ENCODE measurements around the gene ZC3H12A. TPM values are rescaled to one million over a fixed set of nuclear protein-coding genes. Genes with fewer than 3 reads are reported as not detected.

Gene ZC3H12A
- total RNA-seq, 1 experiment from 2014 or later, result 6.7 TPM

DNA sequence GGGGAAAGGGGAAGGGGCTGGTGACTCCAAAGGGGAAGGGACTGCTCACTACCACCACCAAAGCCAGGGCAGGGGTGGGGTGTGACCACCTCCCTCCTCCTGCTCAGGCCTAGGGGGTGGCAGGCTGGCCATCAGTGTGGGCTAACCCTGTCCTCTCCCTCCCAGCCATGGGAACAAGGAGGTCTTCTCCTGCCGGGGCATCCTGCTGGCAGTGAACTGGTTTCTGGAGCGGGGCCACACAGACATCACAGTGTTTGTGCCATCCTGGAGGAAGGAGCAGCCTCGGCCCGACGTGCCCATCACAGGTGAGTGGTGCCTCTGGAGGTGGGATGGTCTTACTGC is 5.7 kb downstream of the ZC3H12A start:
- H3K9me3 Mint-ChIP-seq, result no peaks in the 10 kb centered on the region
- H3K79me1 ChIP-seq (ENCODE audit: insufficient read depth, low read depth, low read length, poor library complexity, severe bottlenecking), result no peaks in the 10 kb centered on the region

More for the DNA sequence above, 5.7 kb downstream of the ZC3H12A start:
- no peak for DNase-seq
- Histone ChIP-seq H3K56ac (ENCODE audit: insufficient read length, low read depth, low read length) (no peak overlapping the region), H2BK5ac (ENCODE audit: insufficient read length, low read length) (no peak overlapping the region), H4K8ac (replicated peaks; ENCODE audit: insufficient read length, low read depth, low read length) (no peak overlapping the region), H4K20me1 (ENCODE audit: control insufficient read depth, insufficient read depth, insufficient read length) (no peaks in the 10 kb centered on the region), H3K4me1 (ENCODE audit: insufficient read depth, low read length) (peaks cover 9% of the 10 kb centered on the region; the same call in 1 of the 2 replicates), H3T11ph (ENCODE audit: low read length) (no peak overlapping the region), H3K27ac (ENCODE audit: insufficient read length, low read depth, low read length) (no peak overlapping the region), H2BK120ac (ENCODE audit: low read depth, low read length, poor library complexity, severe bottlenecking) (no peak overlapping the region), H3K27me3 (ENCODE audit: insufficient read depth, low read length) (no peaks in the 10 kb centered on the region), H3K23ac (ENCODE audit: insufficient read length, low read depth, low read length) (no peak overlapping the region), H4K5ac (ENCODE audit: insufficient read length, low read depth, low read length) (no peak overlapping the region), H3K9me3 (ENCODE audit: control insufficient read depth, low read depth, low read length) (no peaks in the 10 kb centered on the region), H3K4ac (ENCODE audit: low read depth, low read length) (no peak overlapping the region), H3K4me2 (ENCODE audit: insufficient read depth, insufficient read length, low read length) (no peak overlapping the region), H2AK5ac (ENCODE audit: insufficient read length, low read length) (no peak overlapping the region), H3K79me2 (ENCODE audit: insufficient read depth, low read length) (peaks cover 2% of the 10 kb centered on the region; the same call in 1 of the 2 replicates), H3K14ac (ENCODE audit: insufficient read depth, low read length) (no peak overlapping the region), H3K9ac (ENCODE audit: extremely low read depth, insufficient read length, low read length) (no peak overlapping the region), H2BK12ac (ENCODE audit: insufficient read length, low read depth, low read length) (no peak overlapping the region), H2BK20ac (ENCODE audit: low read depth, low read length, poor library complexity, severe bottlenecking) (no peak overlapping the region), H3K18ac (ENCODE audit: insufficient read length, low read depth, low read length) (no peak overlapping the region), H2AFZ (ENCODE audit: low read length) (no peak overlapping the region), H3K23me2 (ENCODE audit: insufficient read length, low read depth, low read length, poor library complexity, severe bottlenecking) (peaks cover 3% of the 10 kb centered on the region), H4K91ac (ENCODE audit: insufficient read length, low read depth, low read length) (no peak overlapping the region), H2BK15ac (ENCODE audit: low read depth, low read length) (no peak overlapping the region)
- Mint-ChIP-seq H3K36me3 (ENCODE audit: insufficient read depth in 1 of 3, low read depth in 3 of 3) (peaks cover 17 to 45% (median 28%) of the 10 kb centered on the region in 3 experiments; a peak in 6 of 7 replicates), H3K27me3 (ENCODE audit: low read depth) (no peaks in the 10 kb centered on the region; the same call in 1 of the 2 replicates), H3K4me1 (peaks cover 28 to 42% of the 10 kb centered on the region in 2 experiments), H3K4me3 (no peak overlapping the region), H3K27ac (no peak overlapping the region)
- TF ChIP-seq, protein P1, sequence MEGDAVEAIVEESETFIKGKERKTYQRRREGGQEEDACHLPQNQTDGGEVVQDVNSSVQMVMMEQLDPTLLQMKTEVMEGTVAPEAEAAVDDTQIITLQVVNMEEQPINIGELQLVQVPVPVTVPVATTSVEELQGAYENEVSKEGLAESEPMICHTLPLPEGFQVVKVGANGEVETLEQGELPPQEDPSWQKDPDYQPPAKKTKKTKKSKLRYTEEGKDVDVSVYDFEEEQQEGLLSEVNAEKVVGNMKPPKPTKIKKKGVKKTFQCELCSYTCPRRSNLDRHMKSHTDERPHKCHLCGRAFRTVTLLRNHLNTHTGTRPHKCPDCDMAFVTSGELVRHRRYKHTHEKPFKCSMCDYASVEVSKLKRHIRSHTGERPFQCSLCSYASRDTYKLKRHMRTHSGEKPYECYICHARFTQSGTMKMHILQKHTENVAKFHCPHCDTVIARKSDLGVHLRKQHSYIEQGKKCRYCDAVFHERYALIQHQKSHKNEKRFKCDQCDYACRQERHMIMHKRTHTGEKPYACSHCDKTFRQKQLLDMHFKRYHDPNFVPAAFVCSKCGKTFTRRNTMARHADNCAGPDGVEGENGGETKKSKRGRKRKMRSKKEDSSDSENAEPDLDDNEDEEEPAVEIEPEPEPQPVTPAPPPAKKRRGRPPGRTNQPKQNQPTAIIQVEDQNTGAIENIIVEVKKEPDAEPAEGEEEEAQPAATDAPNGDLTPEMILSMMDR (conservative IDR thresholded peaks at IDR 0.05), result no peak
- no CpG with 5 or more reads among the region's 5 CpGs for WGBS (ENCODE audit: extremely low coverage, insufficient read length, low lambda C conversion rate)

All from H9 (cell line).